ENCODE measurements around the gene MSRB3.

DNA sequence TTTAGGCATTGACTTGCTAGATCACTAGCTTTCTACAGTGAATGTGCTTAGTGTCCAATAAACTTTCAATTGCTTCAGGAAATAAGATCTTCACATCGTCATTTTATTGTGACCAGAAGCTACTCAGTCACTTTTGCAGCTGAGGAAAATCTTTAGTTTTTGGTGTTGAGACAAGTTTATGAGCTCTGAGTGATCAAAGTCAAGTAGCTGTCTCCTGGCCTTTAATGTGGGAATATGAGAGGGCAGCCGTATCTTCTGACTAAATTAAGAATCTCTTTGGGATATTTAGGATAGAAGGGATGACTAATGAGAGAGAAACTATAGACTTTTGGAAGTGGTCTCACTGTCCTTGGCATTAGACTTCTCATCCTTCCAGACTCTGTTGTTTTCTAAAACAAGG lies 21.6 kb downstream of the MSRB3 start:
- TF ChIP-seq, protein P1, sequence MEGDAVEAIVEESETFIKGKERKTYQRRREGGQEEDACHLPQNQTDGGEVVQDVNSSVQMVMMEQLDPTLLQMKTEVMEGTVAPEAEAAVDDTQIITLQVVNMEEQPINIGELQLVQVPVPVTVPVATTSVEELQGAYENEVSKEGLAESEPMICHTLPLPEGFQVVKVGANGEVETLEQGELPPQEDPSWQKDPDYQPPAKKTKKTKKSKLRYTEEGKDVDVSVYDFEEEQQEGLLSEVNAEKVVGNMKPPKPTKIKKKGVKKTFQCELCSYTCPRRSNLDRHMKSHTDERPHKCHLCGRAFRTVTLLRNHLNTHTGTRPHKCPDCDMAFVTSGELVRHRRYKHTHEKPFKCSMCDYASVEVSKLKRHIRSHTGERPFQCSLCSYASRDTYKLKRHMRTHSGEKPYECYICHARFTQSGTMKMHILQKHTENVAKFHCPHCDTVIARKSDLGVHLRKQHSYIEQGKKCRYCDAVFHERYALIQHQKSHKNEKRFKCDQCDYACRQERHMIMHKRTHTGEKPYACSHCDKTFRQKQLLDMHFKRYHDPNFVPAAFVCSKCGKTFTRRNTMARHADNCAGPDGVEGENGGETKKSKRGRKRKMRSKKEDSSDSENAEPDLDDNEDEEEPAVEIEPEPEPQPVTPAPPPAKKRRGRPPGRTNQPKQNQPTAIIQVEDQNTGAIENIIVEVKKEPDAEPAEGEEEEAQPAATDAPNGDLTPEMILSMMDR (IDR thresholded peaks at IDR 0.05), result no peak
- no peak for TF ChIP-seq EZH2 (IDR thresholded peaks at IDR 0.05; ENCODE audit: borderline replicate concordance, insufficient read depth, low read depth, low read length, poor library complexity, severe bottlenecking)

Measured in B cell (primary cell).